ENCODE data around the gene TNS1.

DNA sequence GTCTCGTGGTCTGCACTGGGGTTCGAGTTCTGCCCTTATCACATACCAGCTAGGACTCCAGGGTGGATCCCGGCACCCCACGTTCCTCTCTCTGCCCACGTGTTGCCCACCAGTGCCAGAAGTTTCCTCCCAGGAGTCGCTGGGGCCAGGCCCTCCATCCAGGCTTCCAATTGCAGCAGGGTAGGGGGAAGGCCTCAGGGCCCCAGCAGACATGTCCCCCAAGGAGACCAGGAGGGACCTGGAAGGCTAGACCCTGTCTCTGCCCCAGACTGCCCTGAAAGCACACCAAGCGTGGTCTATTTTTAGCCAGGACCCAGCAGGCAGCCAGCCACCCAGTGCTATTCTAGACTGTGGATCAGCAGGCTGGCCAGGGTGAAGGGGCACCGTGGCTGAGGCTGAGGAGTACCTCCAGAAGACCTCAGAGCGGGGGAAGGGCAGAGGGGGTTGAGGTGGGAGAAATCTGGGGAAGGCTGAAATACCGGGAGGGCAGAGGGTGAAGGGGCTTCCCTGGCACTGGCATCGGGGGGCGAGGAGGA is 18.8 kb upstream of the TNS1 start:
- TF ChIP-seq, protein P1, sequence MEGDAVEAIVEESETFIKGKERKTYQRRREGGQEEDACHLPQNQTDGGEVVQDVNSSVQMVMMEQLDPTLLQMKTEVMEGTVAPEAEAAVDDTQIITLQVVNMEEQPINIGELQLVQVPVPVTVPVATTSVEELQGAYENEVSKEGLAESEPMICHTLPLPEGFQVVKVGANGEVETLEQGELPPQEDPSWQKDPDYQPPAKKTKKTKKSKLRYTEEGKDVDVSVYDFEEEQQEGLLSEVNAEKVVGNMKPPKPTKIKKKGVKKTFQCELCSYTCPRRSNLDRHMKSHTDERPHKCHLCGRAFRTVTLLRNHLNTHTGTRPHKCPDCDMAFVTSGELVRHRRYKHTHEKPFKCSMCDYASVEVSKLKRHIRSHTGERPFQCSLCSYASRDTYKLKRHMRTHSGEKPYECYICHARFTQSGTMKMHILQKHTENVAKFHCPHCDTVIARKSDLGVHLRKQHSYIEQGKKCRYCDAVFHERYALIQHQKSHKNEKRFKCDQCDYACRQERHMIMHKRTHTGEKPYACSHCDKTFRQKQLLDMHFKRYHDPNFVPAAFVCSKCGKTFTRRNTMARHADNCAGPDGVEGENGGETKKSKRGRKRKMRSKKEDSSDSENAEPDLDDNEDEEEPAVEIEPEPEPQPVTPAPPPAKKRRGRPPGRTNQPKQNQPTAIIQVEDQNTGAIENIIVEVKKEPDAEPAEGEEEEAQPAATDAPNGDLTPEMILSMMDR (conservative IDR thresholded peaks at IDR 0.05; ENCODE audit: low read depth, low read length), result no peak
- no peak for TF ChIP-seq EZH2 (IDR thresholded peaks at IDR 0.05; ENCODE audit: low read length, unreplicated experiment)
- TF ChIP-seq EZH2phosphoT487 (IDR thresholded peaks at IDR 0.05; ENCODE audit: borderline replicate concordance, low read length), result no peak
